Chondrocyte (in vitro differentiated cells): ENCODE data around the gene DLG2. TPM values are rescaled to one million over a fixed set of nuclear protein-coding genes. Genes with fewer than 3 reads are reported as not detected.
"Not testable (repeated sequence)": the region's sequence is repeated elsewhere in the genome, so short reads cannot be mapped to it uniquely, and the experiment has no call there.

Experiments used
- DNase-seq: peaks from one replicate; pipeline ENCODE4 v3.0.0; 2021; ENCODE audit warnings: mixed read lengths, low spot score
- H3K27ac Mint-ChIP-seq: one replicate; pipeline ENCODE4 v1.8.0; 2021; ENCODE audit warnings: mild to moderate bottlenecking, moderate library complexity, mixed read lengths; ENCODE audit not compliant: unreplicated experiment
- H3K27me3 Mint-ChIP-seq: 2 replicates; pipeline ENCODE4 v1.8.0; 2021; ENCODE audit warnings: low read depth, mixed read lengths
- H3K36me3 Mint-ChIP-seq: 2 replicates; pipeline ENCODE4 v1.8.0; 2021; ENCODE audit warnings: low read depth, mixed read lengths
- H3K4me1 Mint-ChIP-seq: 2 replicates; pipeline ENCODE4 v1.8.0; 2021; ENCODE audit warnings: low read depth, mild to moderate bottlenecking, mixed read lengths
- H3K4me3 Mint-ChIP-seq: one replicate; pipeline ENCODE4 v1.8.0; 2021; ENCODE audit warnings: mild to moderate bottlenecking, moderate library complexity, mixed read lengths; ENCODE audit not compliant: unreplicated experiment
- H3K9me3 Mint-ChIP-seq: 2 replicates; pipeline ENCODE4 v1.8.0; 2021; ENCODE audit warnings: low read depth, mixed read lengths
- total RNA-seq: library from RNA; stranded (reverse); gene quantifications from 3 replicates; pipeline ENCODE4 v1.2.1, GENCODE V29; 2021
- TF ChIP-seq, protein P1 (sequence below): fragments of 200-600 bp; sonication (generic); IDR thresholded peaks from 2 replicates; pipeline ENCODE4 v1.5.0; 2021; ENCODE audit warnings: antibody characterized with exemption, mild to moderate bottlenecking, moderate library complexity

The DLG2 gene
- total RNA-seq, 1 donor from 2014 or later, result 1.3 TPM

DNA sequence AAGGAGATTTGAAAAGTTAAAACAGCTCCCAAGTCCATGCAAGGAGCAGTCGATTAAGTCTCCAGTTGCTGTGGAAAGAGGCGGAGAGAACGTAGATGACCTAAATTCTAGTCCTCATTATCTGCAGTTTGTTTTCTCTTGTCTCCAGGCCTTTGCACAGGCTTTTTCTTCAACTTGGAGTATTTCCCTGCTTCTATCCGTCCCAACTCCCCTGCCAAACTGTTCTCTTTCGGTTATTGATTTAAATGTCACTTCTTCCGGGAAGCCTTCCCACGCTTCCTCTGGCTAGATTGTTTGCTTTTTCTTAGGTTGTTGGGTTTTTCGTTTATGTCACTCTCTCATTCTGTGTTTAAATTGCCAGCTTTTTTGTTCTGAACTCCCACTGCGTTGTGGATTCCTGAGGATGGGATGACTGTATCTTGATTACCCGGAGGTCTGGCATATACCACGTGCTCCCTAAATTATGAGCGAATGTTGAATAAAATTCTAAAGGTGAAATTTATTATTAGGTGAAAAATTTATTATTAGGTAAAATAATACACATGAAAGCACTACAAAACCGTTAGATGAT, 1.7 kb upstream of the DLG2 start:
- Mint-ChIP-seq H3K4me3 (peak overlapping the region; percentile 85), H3K4me1 (peaks cover 30% of the 10 kb centered on the region), H3K9me3 (no peaks in the 10 kb centered on the region), H3K36me3 (no peaks in the 10 kb centered on the region), H3K27ac (peak overlapping the region; percentile 95), H3K27me3 (no peaks in the 10 kb centered on the region)
- TF ChIP-seq, protein P1, sequence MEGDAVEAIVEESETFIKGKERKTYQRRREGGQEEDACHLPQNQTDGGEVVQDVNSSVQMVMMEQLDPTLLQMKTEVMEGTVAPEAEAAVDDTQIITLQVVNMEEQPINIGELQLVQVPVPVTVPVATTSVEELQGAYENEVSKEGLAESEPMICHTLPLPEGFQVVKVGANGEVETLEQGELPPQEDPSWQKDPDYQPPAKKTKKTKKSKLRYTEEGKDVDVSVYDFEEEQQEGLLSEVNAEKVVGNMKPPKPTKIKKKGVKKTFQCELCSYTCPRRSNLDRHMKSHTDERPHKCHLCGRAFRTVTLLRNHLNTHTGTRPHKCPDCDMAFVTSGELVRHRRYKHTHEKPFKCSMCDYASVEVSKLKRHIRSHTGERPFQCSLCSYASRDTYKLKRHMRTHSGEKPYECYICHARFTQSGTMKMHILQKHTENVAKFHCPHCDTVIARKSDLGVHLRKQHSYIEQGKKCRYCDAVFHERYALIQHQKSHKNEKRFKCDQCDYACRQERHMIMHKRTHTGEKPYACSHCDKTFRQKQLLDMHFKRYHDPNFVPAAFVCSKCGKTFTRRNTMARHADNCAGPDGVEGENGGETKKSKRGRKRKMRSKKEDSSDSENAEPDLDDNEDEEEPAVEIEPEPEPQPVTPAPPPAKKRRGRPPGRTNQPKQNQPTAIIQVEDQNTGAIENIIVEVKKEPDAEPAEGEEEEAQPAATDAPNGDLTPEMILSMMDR, result no peak
- no peak for DNase-seq

DNA sequence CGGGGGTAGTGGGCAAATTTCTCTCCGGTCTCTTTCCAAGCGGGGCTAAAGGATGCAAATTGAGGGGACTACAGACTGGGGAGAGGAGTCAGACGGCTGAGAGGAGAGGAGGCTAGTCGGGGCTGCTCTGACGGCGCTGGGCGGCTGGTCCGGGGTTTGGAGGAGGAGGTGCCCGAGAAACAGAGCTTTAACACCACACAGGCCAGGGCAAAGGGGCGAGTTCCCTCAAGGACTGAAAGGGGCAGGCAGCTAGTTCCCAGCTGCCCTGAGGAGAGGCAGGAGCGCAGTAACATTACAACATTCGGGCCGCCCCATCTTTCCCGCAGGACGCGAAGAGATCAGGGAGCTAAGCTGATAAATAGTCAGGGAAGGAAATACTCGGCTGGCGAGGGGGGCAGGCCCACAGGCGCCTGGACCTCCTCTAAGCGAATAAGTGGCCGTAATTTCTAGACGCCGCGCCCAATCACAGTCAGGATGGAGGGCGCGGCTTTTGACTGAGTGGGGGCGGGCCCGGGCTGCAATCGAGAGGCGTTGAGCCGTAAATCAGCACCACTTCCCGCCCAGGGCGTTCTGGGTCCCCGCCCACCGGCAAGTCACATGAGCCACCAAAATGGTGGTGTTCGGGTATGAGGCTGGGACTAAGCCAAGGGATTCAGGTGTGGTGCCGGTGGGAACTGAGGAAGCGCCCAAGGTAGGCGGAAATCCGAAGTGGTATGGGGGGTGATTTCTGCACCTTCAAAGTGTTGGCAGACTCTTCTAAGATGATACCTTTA, 1.0 kb upstream of the DLG2 start, which contains the start of gene TMEM126B:
Gene TMEM126B (plus strand): TSS at position 596 of the 773 bp plus-strand sequence. CDS start 15 bp downstream, at position 611.
- Mint-ChIP-seq H3K9me3 (no peaks in the 10 kb centered on the region), H3K36me3 (no peaks in the 10 kb centered on the region), H3K4me3 (peak within 1 kb of the TSS; percentile 85), H3K27me3 (no peaks in the 10 kb centered on the region), H3K4me1 (peaks cover 30% of the 10 kb centered on the region), H3K27ac (peak within 1 kb of the TSS; percentile 95)
- peak; percentile 98 for DNase-seq
- TF ChIP-seq, protein P1, result no peak

DNA sequence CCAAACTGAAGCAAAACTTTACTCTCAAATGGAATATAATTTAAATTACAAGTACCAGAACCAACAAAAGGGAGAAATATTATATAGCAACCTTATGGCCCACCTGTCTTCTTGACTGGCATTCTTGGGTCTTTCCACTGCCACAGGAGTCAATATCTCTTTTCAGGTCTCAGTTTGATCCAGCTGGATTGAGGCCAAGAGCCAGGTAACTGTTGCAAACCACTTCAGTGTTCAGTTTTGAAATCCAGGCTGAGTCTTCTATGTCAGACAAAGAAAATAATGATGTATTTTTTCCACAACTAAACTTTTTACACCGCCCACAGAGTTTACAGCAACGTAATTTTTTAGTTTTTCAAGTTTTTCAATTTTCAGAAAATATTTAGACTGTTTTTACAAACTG, 648 bp downstream of the DLG2 start:
- no peaks in the 10 kb centered on the region for H3K36me3 Mint-ChIP-seq
- no peaks in the 10 kb centered on the region for H3K27me3 Mint-ChIP-seq

DNA sequence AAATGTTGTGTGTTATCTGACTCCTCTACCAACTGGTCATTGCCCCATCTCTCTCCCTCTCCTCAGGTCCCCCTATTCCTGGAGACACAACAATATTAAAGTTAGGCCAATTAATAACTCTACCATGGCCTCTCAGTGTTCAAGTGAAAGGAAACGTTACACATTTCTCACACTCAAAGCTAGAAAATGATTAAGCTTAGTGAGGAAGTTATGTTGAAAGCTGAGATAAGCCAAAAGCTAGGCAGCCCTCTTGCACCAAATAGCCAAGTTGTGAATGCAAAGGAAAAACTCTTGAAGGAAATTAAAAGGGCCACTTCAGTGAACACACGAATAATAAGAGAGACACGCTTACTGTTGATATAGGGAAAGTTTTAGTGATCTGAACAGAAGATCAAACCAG, 6.9 kb downstream of the DLG2 start:
- Mint-ChIP-seq H3K27ac (no peak overlapping the region), H3K27me3 (no peaks in the 10 kb centered on the region), H3K9me3 (peaks cover 3% of the 10 kb centered on the region), H3K4me3 (no peak overlapping the region), H3K36me3 (peaks cover 2% of the 10 kb centered on the region), H3K4me1 (peaks cover 4% of the 10 kb centered on the region)
- TF ChIP-seq, protein P1, result no peak
- DNase-seq, result no peak

More for the DNA sequence above, 648 bp downstream of the DLG2 start:
- no peak for DNase-seq
- no peaks in the 10 kb centered on the region for H3K9me3 Mint-ChIP-seq
- peaks cover 30% of the 10 kb centered on the region for H3K4me1 Mint-ChIP-seq
- TF ChIP-seq, protein P1, result no peak
- H3K27ac Mint-ChIP-seq, result peak overlapping the region; percentile 95
- peak overlapping the region; percentile 85 for H3K4me3 Mint-ChIP-seq

DNA sequence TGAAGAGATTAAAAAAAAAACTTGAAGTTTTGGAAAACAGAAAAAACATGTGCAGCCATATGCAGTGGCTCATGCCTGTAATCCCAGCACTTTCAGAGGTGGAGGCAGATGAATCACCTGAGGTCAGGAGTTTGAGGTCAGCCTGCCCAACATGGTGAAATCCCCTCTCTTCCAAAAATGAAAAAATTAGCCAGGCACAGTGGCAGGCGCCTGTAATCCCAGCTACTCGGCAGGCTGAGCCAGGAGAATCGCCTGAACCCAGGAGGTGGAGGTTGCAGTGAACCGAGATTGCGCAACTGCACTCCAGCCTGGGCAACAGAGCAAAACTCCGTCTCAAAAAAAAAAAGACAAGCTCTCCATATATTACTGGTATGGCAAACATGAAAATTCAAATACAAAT, 7.6 kb downstream of the DLG2 start:
- TF ChIP-seq, protein P1, result no peak
- Mint-ChIP-seq H3K27ac (no peak overlapping the region), H3K4me1 (no peaks in the 10 kb centered on the region), H3K4me3 (no peak overlapping the region), H3K9me3 (peaks cover 3% of the 10 kb centered on the region), H3K36me3 (peaks cover 2% of the 10 kb centered on the region), H3K27me3 (no peaks in the 10 kb centered on the region)
- no peak for DNase-seq

DNA sequence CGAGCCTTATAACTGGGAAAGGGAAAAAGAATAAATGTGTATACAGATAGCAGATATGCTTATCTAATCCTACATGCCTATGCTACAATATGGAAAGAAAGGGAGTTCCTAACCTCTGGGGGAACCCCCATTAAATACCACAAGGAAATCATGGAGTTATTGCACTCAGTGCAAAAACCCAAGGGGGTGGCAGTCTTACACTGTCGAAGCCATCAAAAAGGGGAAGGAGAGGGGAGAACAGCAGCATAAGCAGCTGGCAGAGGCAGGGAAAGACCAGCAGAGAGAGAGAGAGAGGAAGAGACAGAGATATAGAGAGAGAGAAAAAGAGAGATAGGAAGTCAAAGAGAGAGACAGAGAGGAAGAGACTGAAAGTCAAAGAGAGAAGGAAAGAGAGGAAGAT, 15.5 kb downstream of the DLG2 start:
- not testable (repeated sequence) for DNase-seq, H3K9me3 Mint-ChIP-seq, H3K27me3 Mint-ChIP-seq, H3K4me1 Mint-ChIP-seq, H3K36me3 Mint-ChIP-seq, H3K27ac Mint-ChIP-seq, H3K4me3 Mint-ChIP-seq

DNA sequence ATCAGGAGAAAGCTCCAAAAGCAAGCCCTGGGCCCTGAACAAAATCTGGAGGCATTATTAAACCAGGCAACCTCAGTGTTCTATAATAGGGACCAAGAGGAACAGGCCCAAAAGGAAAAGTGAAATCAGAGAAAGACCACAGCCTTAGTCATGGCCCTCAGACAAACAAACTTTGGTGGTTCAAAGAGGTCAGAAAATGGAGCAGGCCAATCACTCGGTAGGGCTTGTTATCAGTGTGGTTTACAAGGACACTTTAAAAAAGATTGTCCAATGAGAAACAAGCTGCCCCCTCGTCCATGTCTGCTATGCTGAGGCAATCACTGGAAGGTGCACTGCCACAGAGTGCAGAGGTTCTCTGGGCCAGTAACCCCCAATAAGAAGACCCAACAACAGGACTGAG, 17.9 kb downstream of the DLG2 start:
- not testable (repeated sequence) for DNase-seq, H3K27ac Mint-ChIP-seq, H3K4me3 Mint-ChIP-seq, H3K4me1 Mint-ChIP-seq, H3K27me3 Mint-ChIP-seq, H3K36me3 Mint-ChIP-seq, H3K9me3 Mint-ChIP-seq

DNA sequence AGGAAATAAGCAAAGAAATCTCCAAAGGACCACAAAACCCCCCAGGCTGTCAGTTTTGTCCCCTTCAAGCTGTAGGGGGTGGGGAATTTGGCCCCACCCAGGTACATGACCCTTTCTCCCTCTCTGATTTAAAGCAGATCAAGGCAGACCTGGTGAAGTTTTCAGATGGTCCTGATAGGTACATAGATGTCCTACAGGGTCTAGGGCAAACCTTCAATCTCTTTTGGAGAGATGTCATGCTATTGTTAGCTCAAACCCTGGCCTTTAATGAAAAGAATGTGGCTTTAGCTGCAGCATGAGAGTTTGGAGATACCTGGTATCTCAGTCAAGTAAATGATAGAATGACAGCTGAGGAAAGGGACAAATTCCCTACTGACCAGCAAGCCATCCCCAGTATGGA, 18.5 kb downstream of the DLG2 start:
- not testable (repeated sequence) for H3K27me3 Mint-ChIP-seq, H3K9me3 Mint-ChIP-seq, H3K4me1 Mint-ChIP-seq, H3K36me3 Mint-ChIP-seq, H3K4me3 Mint-ChIP-seq, DNase-seq, H3K27ac Mint-ChIP-seq
